ENCODE results near the gene GRB14. TPM values are rescaled to one million over a fixed set of nuclear protein-coding genes. Genes with fewer than 3 reads are reported as not detected.

Gene GRB14
- total RNA-seq, 1 donor from 2014 or later, result 13.6 TPM

- DNase-seq (ENCODE audit: low spot score in 2 of 2, unreplicated experiment in 2 of 2), result no peak
- Mint-ChIP-seq H3K27ac (no peak overlapping the region), H3K27me3 (ENCODE audit: low read depth) (no peaks in the 10 kb centered on the region), H3K4me3 (no peak overlapping the region), H3K36me3 (peaks cover 10% of the 10 kb centered on the region), H3K4me1 (no peaks in the 10 kb centered on the region), H3K9me3 (peaks cover 12% of the 10 kb centered on the region)
- TF ChIP-seq, protein P1, sequence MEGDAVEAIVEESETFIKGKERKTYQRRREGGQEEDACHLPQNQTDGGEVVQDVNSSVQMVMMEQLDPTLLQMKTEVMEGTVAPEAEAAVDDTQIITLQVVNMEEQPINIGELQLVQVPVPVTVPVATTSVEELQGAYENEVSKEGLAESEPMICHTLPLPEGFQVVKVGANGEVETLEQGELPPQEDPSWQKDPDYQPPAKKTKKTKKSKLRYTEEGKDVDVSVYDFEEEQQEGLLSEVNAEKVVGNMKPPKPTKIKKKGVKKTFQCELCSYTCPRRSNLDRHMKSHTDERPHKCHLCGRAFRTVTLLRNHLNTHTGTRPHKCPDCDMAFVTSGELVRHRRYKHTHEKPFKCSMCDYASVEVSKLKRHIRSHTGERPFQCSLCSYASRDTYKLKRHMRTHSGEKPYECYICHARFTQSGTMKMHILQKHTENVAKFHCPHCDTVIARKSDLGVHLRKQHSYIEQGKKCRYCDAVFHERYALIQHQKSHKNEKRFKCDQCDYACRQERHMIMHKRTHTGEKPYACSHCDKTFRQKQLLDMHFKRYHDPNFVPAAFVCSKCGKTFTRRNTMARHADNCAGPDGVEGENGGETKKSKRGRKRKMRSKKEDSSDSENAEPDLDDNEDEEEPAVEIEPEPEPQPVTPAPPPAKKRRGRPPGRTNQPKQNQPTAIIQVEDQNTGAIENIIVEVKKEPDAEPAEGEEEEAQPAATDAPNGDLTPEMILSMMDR (IDR thresholded peaks at IDR 0.05; ENCODE audit: unreplicated experiment), result no peak
These were observed 40.8 kb upstream of the GRB14 start for GRCh38 chr2:164662066-164662465.

DNA sequence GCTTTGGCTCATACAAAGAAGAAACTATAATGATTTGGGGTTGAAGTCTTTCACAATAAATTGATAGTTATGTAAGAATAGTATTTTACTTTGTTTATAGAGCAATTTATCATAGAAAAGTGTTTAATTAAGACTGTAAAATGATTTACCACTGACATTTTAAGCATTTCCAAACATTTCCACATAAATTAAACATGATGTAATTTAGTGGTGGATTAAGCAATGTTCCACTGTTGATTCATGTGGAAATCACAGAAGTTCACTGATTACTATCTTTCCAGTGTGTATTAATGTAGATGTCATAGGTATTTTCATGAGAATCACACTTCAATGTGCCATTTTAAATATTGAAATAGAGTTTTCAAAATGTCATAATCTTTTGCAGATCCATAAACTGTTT, 40.1 kb upstream of the GRB14 start:
- H3K27me3 Mint-ChIP-seq (ENCODE audit: low read depth), result no peaks in the 10 kb centered on the region
- TF ChIP-seq, protein P1 (IDR thresholded peaks at IDR 0.05; ENCODE audit: unreplicated experiment), result no peak
- H3K4me3 Mint-ChIP-seq, result no peak overlapping the region
- H3K9me3 Mint-ChIP-seq, result peaks cover 7% of the 10 kb centered on the region
- no peak overlapping the region for H3K27ac Mint-ChIP-seq
- no peaks in the 10 kb centered on the region for H3K4me1 Mint-ChIP-seq
- peaks cover 10% of the 10 kb centered on the region for H3K36me3 Mint-ChIP-seq
- DNase-seq (ENCODE audit: low spot score in 2 of 2, unreplicated experiment in 2 of 2), result no peak

DNA sequence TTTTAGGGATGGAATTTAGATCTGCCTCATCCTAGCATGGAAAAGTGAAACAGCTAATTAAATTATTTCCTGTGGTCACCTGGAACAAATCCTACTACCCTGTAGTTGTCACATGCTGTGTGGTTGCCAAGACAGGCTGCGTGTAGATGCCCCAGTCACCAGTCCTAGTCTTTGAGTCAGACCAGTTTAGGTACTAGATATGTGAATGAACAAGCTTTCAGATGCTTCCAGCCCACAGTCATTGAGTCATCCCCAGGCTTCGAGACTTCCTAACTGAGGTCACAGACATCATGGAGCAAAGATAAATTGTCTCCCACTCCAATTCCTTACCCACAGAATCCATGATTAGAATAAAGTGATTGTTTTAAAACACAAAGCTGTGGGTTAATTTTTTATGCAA, 35.8 kb upstream of the GRB14 start:
- TF ChIP-seq, protein P1 (IDR thresholded peaks at IDR 0.05; ENCODE audit: unreplicated experiment), result no peak
- no peak for DNase-seq (ENCODE audit: low spot score in 2 of 2, unreplicated experiment in 2 of 2)
- Mint-ChIP-seq H3K4me3 (no peak overlapping the region), H3K4me1 (no peaks in the 10 kb centered on the region), H3K36me3 (peaks cover 13% of the 10 kb centered on the region), H3K27ac (no peak overlapping the region), H3K9me3 (peaks cover 29% of the 10 kb centered on the region), H3K27me3 (ENCODE audit: low read depth) (no peaks in the 10 kb centered on the region)

DNA sequence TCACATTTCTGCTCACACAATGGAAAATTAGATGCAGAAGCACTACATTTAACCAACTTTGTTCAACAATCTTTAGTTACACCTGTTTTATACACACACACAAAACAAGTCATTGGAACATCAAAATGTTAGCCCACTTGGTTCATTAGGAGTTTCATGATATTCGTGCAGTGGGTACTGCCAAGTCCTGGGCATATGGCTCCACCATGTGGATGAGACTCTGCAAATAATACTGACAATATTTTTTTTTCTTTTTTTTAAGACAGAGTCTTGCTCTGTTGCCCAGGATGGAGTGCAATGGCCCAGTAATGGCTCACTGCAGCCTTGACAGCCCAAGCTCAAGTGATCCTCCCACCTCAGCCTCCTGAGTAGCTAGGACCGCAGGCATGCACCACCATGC, 34.5 kb upstream of the GRB14 start:
- Mint-ChIP-seq H3K4me3 (no peak overlapping the region), H3K36me3 (peaks cover 17% of the 10 kb centered on the region), H3K4me1 (no peaks in the 10 kb centered on the region), H3K27ac (no peak overlapping the region), H3K9me3 (peaks cover 41% of the 10 kb centered on the region), H3K27me3 (ENCODE audit: low read depth) (no peaks in the 10 kb centered on the region)
- TF ChIP-seq, protein P1 (IDR thresholded peaks at IDR 0.05; ENCODE audit: unreplicated experiment), result no peak
- DNase-seq (ENCODE audit: low spot score in 2 of 2, unreplicated experiment in 2 of 2), result no peak

DNA sequence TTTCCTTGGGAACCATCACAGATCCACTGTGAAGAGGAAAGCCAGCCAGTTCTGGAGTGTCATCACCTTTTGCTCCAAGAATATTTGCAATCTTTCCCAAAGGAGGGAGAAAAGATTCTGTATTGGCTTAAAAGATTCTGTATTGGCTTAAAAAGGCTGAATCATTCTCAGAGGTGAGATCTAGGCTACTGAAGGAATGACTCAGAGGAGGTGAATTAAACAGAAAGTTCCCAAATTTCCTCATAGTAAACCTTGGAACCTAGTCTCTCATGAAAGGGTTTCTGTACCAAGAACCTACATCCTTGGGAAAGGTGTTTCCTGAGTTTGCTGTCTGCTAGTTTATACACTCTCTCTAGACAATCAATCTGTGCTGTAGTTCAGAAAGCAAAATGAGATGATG, 34.1 kb upstream of the GRB14 start:
- Mint-ChIP-seq H3K4me1 (no peaks in the 10 kb centered on the region), H3K36me3 (peaks cover 21% of the 10 kb centered on the region), H3K27me3 (ENCODE audit: low read depth) (no peaks in the 10 kb centered on the region), H3K9me3 (peaks cover 45% of the 10 kb centered on the region), H3K27ac (no peak overlapping the region), H3K4me3 (no peak overlapping the region)
- no peak for DNase-seq (ENCODE audit: low spot score in 2 of 2, unreplicated experiment in 2 of 2)
- TF ChIP-seq, protein P1 (IDR thresholded peaks at IDR 0.05; ENCODE audit: unreplicated experiment), result no peak

DNA sequence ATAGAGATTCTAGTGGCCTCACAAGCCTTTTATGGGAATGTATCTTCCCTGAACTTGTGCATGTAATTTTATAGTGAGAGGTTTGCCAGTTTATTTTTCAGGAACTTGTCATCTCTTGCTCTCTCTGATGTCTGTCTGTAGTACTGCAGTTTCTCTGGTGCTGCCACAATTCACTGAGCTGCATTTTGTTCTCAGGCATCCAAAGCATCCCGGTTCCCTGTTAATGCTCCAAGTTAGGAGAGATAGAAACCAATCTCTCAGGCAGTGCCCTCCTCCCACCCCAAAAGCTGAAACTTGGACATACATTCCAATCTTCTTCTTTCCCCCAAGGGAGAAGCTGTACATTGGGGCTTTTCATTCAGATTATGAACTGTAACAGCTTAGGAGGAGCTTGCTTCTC, 30.1 kb upstream of the GRB14 start:
- Mint-ChIP-seq H3K27ac (no peak overlapping the region), H3K36me3 (peaks cover 28% of the 10 kb centered on the region), H3K4me3 (no peak overlapping the region), H3K4me1 (no peaks in the 10 kb centered on the region), H3K27me3 (ENCODE audit: low read depth) (no peaks in the 10 kb centered on the region), H3K9me3 (peaks cover 72% of the 10 kb centered on the region)
- no peak for DNase-seq (ENCODE audit: low spot score in 2 of 2, unreplicated experiment in 2 of 2)
- TF ChIP-seq, protein P1 (IDR thresholded peaks at IDR 0.05; ENCODE audit: unreplicated experiment), result no peak

All from mesothelial cell of epicardium (in vitro differentiated cells).